Stimulated activated CD4-positive, alpha-beta T cell treated with anti-CD3 and anti-CD28 coated beads, TNF-alpha, amount 100 ng/mL, for 48 hours (primary cell): ENCODE results near the gene RNF224.
A peak's percentile ranks its signal among the peaks of the same experiment; 100 is the strongest.
"Not testable (repeated sequence)": the region's sequence is repeated elsewhere in the genome, so short reads cannot be mapped to it uniquely, and the experiment has no call there.

ENCODE experiments used
- DNase-seq, 3 donors: peaks; one replicate each; pipeline ENCODE4 v3.0.0-alpha.2; 2020; ENCODE audit warnings: low read depth in 3 of 3

Gene RNF224

GRCh38 chr9:137239541-137240200 lies 12.4 kb downstream of the RNF224 start:
- not testable (repeated sequence) for DNase-seq

GRCh38 chr9:137240318-137240840 lies 13.1 kb downstream of the RNF224 start:
- peak in 2 of 3 donors; percentile 49 to 61 for DNase-seq

GRCh38 chr9:137240841-137241489 lies 13.7 kb downstream of the RNF224 start, which contains the start of gene TUBB4B:
Gene TUBB4B (plus strand): TSS chr9:137241287. CDS start chr9:137241361, 74 bp downstream.
- DNase-seq, result peak; percentile 92 to 99 (median 92)

- DNase-seq, result peak in 2 of 3 donors; percentile 37
These were observed 14.4 kb downstream of the RNF224 start for GRCh38 chr9:137241490-137242268.

GRCh38 chr9:137242269-137243203 lies 15.2 kb downstream of the RNF224 start:
- DNase-seq, result no peak

GRCh38 chr9:137243266-137243625 lies 15.9 kb downstream of the RNF224 start:
- not testable (repeated sequence) for DNase-seq

GRCh38 chr9:137243626-137244485 lies 16.6 kb downstream of the RNF224 start:
- DNase-seq, result no peak

- no peak for DNase-seq
These were observed 17.5 kb downstream of the RNF224 start for GRCh38 chr9:137244486-137245449.

GRCh38 chr9:137245450-137246421 lies 18.4 kb downstream of the RNF224 start:
- no peak for DNase-seq

- no peak for DNase-seq
These were observed 20.0 kb downstream of the RNF224 start for GRCh38 chr9:137247135-137247915.

- DNase-seq, result no peak
These were observed 20.5 kb downstream of the RNF224 start for GRCh38 chr9:137247916-137248175.

GRCh38 chr9:137250329-137251193 lies 23.3 kb downstream of the RNF224 start:
- DNase-seq, result no peak

- no peak for DNase-seq
These were observed 23.8 kb downstream of the RNF224 start, which contains the start of gene STPG3 for GRCh38 chr9:137251194-137251461. Gene STPG3 (plus strand): TSS chr9:137251286. CDS start chr9:137251287, 1 bp downstream.

GRCh38 chr9:137251490-137252268 lies 24.4 kb downstream of the RNF224 start:
- DNase-seq, result no peak
